DOHH2 (cell line): Measurements from ENCODE around the gene NELFCD.

Source experiments
- EZH2phosphoT487 ChIP-seq: fragments of 200-600 bp; sonication (generic); IDR thresholded peaks from 2 replicates; pipeline ENCODE4 v1.6.1; 2017; ENCODE audit warnings: borderline replicate concordance, mild to moderate bottlenecking, antibody characterized with exemption, low read length, moderate library complexity, mixed read lengths
- TF ChIP-seq, protein P1 (sequence below): fragments of 200-600 bp; sonication (generic); IDR thresholded peaks from one replicate; pipeline ENCODE4 v1.5.1; 2014; ENCODE audit warnings: antibody characterized with exemption, mild to moderate bottlenecking, low read depth, low read length; ENCODE audit not compliant: poor library complexity, severe bottlenecking

DNA sequence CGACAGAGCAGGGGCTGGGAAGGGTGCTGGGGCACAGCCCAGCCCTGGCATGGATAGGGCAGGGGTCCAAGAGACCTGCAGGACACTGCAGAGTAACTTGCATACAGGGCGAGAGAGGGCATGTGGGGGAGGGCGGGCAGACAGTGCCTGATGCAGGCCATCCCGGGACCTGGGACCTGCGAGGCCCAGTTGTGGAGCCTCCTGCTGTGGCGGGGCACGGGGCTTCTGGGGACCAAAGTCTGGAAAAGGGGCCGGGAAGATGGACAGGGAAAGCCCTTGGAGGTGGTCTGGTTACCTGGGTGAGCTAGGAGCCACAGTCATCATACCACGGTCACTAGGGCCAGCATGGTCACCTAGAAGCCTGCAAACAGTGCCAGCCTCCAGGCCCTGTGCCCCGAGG lies 37.8 kb downstream of the NELFCD start:
- TF ChIP-seq, protein P1, sequence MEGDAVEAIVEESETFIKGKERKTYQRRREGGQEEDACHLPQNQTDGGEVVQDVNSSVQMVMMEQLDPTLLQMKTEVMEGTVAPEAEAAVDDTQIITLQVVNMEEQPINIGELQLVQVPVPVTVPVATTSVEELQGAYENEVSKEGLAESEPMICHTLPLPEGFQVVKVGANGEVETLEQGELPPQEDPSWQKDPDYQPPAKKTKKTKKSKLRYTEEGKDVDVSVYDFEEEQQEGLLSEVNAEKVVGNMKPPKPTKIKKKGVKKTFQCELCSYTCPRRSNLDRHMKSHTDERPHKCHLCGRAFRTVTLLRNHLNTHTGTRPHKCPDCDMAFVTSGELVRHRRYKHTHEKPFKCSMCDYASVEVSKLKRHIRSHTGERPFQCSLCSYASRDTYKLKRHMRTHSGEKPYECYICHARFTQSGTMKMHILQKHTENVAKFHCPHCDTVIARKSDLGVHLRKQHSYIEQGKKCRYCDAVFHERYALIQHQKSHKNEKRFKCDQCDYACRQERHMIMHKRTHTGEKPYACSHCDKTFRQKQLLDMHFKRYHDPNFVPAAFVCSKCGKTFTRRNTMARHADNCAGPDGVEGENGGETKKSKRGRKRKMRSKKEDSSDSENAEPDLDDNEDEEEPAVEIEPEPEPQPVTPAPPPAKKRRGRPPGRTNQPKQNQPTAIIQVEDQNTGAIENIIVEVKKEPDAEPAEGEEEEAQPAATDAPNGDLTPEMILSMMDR = no peak
- no peak for TF ChIP-seq EZH2phosphoT487
